GM13977 (cell line): Measurements from ENCODE around the gene KCNC1.

Experiments used
- DNase-seq: peaks from one replicate; pipeline ENCODE4 v3.0.0; 2012; ENCODE audit warnings: low spot score
- CTCF ChIP-seq: IDR thresholded peaks from 2 replicates; pipeline ENCODE4 v1.5.1; 2012; ENCODE audit warnings: mild to moderate bottlenecking, control low read depth; ENCODE audit not compliant: insufficient read depth; ENCODE audit errors: extremely low read depth, missing control alignments
- in situ Hi-C: fragments of 300-500 bp; cut with MboI; formaldehyde crosslinking; loops from one replicate; pipeline ENCODE4 v1.12.0; 2022; ENCODE audit warnings: low sequenced_read_pairs, low pct_unique_long_range_greater_than_20kb, mixed read lengths, inconsistent platforms; ENCODE audit not compliant: unreplicated experiment

The KCNC1 gene

GRCh38 chr11:17816232-17816931, 81.8 kb downstream of the KCNC1 start:
- in situ Hi-C loops, result no loop called here
- TF ChIP-seq CTCF, result no peak
- DNase-seq, result no peak

GRCh38 chr11:17821648-17822400, 87.2 kb downstream of the KCNC1 start:
- no peak for TF ChIP-seq CTCF
- no peak for DNase-seq

GRCh38 chr11:17822401-17822781, 87.8 kb downstream of the KCNC1 start:
- no peak for DNase-seq
- no peak for TF ChIP-seq CTCF
- in situ Hi-C loops, result no loop called here

More at GRCh38 chr11:17821648-17822400, 87.2 kb downstream of the KCNC1 start:
- in situ Hi-C loops, result no loop called here

GRCh38 chr11:17827006-17827405, 92.4 kb downstream of the KCNC1 start:
- in situ Hi-C loops, result no loop called here
- no peak for DNase-seq
- TF ChIP-seq CTCF, result no peak

GRCh38 chr11:17828311-17828751, 93.8 kb downstream of the KCNC1 start:
- no peak for TF ChIP-seq CTCF
- no peak for DNase-seq
- in situ Hi-C loops, result no loop called here

GRCh38 chr11:17831228-17831627, 96.6 kb downstream of the KCNC1 start:
- in situ Hi-C loops, result no loop called here
- TF ChIP-seq CTCF, result no peak
- DNase-seq, result no peak
